HG02571 (cell line): ENCODE measurements around the gene FRMPD4.
"Not testable (repeated sequence)": the region's sequence is repeated elsewhere in the genome, so short reads cannot be mapped to it uniquely, and the experiment has no call there.

ENCODE experiments used
- ATAC-seq: cut with Tn5 transposase; IDR thresholded peaks from one replicate; pipeline ENCODE4 v1.9.1; 2021; ENCODE audit warnings: mild to moderate bottlenecking, moderate library complexity; ENCODE audit not compliant: unreplicated experiment

FRMPD4 gene

DNA sequence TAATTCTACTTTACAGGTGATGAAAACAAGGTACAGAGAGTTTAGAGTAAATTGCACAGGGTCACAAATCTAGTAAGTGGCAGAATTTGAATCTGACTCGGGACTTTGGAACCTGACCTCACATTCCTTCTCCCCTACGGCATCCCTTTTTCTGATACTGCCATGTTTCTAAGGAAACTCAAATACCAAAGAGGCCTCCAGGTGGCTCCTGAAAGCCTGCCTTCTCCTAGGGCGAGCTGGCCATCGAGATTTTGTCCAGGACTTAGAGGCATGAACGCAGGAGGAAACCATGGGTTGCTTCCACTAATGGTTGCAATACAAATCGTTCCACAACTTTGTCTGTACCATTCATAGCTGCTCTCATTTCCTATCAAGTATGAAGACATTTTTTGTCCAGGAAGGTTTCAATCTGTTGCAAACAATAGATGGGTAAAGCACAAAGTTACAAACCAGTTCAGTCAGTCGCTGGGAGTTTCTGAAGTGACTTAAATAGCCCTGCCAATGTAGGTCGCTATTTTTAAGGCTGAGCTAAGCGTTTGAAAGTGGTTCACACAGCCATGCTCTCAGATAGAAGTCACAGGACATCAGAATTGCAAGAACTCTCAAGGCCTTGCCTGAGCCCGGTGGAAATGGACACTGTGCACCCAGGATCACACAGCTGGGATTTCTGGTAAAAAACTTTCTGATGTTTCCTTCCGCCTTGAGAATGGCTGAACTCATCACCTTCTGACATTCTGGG is 356.3 kb downstream of the FRMPD4 start:
- ATAC-seq, result no peak

DNA sequence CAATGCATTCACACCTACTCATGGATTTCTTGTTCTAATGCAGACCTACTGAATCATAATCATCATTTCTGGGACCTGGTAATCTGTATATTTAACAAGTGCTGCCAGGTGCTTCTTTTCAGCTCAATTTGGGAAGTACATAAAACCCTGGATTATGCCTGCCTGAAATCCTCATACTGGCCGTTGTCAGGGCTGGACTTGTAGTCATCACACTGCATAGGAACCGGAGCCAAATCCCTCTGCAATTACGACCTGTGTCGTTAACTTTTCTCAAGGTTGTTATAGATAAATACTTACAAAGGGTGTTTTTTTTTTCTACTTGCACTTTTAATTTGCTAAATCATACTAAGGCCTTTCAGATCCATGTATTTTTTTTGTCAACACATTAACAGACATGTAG is 358.1 kb downstream of the FRMPD4 start:
- ATAC-seq, result no peak

DNA sequence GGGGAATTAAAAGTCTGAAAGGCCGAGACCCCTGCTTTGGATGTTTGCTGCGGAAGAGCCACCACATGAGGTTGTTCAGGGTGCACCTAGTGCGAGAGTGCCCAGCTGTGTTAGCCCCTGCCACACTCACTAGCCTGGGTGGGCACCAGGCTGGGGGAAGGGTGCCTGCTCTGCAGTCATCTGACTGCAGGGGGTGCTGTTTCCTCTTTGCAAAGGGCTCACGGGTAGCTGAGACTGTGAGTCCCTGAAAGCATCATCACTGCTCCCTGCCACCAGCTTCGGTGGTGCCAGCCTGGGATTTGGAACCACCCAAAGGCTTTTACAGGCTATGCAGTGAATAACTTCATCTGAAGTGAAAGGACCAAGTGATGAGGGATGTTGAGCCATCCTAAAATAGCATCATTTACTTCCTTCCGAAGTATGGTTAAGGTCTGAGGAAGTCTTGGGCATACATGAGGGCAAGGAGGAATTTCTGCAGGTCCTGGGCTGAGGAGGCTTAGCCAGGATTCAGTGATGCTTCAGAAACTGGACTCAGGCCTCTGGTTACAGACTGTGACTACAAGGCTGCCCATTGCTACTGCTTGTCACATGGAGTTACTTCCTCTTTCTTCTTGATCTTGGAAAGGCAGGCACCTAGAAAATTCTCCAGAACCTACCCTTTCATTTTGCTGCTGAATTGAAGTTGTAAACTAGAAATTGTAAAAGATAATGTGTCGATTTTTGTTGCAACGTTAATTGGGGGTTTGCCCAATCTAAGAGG is 359.7 kb downstream of the FRMPD4 start:
- no peak for ATAC-seq

DNA sequence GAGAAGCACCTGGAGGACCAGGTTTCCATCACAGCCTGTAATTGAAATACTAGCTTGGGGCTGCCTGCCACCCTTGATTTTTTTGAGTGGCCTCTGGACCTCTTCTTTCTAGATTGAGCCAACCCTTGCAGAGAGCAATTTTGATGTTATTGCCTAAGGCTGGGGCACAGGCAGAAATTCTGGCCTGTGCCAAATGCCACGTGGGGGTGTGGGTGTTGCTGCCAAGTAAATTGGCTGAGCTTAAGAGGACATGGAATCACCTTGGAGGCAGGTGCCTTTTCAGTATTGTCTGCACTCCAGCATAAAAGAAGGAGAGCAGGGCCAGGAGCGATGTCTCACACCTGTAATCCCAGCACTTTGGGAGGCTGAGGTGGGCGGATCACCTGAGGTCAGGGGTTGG is 366.9 kb downstream of the FRMPD4 start:
- ATAC-seq, result no peak

DNA sequence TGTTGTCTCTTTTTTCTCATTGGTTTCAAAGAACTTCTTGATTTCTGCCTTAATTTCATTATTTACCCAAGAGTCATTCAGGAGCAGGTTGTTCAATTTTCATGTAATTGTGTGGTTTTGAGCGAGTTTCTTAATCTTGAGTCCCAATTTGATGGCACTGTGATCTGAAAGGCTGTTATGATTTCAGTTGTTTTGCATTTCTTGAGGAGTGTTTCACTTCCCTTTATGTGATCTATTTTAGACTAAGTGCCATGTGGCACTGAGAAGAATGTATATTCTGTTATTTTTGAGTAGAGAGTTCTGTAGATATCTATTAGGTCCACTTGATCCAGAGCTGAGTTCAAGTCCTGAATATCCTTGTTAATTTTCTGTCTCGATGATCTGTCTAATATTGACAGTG is 377.1 kb downstream of the FRMPD4 start:
- ATAC-seq, result peak; percentile 94

DNA sequence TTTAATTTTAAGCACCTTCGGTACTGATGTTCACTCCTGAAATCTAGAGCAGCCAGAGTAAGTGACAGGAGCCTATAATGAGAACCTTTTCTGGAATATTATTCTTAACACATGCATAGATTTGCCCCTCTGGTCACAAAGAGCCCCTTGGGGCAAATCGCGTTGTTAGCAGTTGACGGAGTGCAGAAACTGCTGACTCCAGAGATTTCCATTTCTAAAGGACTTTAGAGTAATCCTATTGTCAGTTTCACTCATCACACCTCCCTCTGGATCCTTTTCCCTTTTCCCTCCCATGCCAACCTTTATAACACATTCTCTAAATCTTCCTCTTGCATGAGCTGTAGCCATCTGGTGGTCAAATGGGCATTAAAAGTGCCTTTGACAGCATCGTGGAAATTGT is 388.0 kb downstream of the FRMPD4 start:
- no peak for ATAC-seq

DNA sequence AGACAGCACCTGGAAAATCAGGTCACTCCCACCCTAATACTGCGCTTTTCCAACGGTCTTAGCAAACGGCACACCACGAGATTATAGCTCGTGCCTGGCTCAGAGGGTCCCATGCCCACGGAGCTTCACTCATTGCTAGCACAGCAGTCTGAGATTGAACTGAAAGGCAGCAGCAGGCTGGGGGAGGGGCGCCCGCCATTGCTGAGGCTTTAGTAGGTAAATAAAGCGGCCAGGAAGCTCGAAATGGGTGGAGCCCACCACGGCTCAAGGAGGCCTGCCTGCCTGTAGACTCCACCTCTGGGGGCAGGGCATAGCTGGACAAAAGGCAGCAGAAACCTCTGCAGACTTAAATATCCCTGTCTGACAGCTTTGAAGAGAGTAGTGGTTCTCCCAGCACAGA is 399.8 kb downstream of the FRMPD4 start:
- not testable (repeated sequence) for ATAC-seq

DNA sequence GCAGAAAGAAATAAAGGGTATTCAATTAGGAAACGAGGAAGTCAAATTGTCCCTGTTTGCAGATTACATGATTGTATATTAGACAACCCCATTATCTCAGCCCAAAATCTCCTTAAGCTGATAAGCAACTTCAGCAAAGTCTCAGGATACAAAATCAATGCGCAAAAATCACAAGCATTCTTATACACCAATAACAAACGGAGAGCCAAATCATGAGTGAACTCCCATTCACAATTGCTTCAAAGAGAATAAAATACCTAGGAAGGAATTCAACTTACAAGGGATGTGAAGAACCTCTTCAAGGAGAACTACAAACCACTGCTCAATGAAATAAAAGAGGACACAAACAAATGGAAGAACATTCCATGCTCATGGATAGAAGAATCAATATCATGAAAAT is 404.0 kb downstream of the FRMPD4 start:
- ATAC-seq, result not testable (repeated sequence)

DNA sequence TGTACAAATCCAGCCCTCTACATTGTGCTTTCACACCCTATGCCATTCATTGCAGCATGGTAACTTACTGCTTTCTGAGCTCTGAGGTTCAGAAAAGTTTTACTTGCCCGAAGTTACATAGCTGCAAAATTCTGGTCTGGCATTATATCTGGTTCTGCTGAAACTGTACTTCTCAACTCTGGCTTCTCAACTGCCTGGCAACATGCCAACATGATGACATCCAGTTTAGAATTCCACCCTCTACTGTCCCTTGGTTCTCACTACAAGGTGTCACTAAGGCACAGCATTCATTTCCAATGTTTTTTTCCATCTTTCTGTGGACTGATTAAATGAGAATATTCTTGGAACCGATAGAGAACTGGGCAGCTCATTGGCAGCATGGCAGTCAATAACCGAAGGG is 410.1 kb downstream of the FRMPD4 start:
- no peak for ATAC-seq

DNA sequence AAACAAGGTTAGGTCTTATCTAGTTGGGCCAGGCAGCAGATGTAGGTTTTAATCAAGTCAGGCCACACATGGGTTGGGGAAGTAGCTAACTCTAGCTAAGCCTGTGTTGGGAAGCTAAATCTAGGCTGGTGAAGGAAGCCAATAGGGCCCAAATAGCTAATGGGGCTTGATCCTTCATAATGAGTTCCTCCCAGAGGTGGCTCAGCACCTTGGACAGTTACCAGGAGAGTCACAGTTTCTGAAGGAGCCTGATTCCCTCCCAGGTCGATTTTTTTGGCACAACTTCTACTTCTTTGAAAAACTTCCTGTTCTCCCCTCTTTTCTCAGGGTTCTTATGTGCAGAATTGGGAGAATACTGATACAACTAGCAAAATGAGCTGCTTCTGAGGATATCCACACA is 410.5 kb downstream of the FRMPD4 start:
- no peak for ATAC-seq

DNA sequence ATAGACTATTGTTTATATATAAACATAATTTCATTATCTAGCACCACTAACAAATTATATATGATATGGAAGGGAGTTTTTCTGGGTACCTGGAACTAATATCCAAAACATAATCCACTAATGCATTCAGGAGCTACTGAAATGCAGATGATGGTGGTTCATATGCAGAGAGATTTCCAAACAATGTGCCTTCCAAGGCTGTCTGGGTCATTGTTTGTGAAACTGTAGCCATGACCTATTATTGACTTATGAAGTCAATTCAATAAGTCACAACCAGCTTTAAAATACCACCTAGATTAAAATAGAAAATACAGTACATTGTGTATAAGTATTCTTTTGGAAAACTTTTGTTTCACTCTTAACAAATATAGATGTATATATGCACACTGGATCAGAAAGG is 415.9 kb downstream of the FRMPD4 start:
- ATAC-seq, result no peak

DNA sequence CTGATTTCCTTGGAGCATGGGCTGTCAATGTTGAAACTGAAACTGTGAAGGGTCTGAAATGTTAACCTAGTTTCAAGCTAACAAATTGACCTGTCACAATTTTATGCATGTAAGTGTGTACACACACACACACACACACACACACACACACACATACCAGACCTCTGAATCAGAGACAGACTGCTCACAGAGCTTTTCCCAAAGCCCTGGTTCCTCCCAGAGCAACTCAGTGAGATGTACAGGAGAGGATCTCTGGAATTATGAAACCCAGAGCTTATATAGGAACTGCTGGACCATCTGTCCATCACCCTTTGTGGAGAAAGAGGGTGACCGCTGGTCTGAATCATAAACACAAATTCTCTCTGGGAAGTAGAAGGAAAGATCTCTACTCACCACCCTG is 424.8 kb downstream of the FRMPD4 start:
- no peak for ATAC-seq

DNA sequence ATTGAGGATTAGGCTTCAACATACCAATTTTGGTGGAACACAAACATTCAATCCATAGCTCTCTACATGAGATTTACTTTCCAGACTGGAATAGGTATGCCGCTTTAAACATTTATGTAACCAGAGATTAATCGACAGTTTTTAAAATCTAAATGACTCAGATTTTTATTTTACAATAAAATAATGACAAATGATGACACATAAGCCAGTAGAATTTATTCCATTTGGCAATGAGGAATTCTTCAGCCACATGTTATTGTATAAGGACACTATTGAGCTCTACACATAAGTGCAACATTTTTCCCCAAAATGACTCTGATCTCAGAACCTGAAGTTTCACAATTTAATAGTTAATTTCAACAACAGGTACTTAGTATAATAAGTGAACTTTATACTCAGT is 425.9 kb downstream of the FRMPD4 start:
- ATAC-seq, result no peak

DNA sequence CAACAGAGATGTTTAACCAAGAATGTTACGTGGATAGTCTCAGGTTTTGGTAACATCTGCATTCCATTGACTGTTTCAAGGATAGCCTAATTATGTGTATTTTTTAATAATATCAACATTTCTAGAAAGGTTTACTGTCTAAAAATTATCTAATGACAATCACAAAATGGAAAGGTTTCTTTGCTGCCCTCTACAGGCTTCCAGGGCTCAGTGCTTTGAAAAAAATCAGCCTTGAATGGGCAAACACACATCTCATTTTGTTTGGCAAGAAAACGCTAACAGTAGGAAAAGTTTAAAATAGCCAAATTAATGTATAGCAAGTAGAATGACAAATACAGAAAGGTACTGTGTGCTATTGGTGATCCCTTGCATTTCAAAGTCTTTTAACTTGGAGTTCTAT is 429.6 kb downstream of the FRMPD4 start:
- ATAC-seq, result no peak

DNA sequence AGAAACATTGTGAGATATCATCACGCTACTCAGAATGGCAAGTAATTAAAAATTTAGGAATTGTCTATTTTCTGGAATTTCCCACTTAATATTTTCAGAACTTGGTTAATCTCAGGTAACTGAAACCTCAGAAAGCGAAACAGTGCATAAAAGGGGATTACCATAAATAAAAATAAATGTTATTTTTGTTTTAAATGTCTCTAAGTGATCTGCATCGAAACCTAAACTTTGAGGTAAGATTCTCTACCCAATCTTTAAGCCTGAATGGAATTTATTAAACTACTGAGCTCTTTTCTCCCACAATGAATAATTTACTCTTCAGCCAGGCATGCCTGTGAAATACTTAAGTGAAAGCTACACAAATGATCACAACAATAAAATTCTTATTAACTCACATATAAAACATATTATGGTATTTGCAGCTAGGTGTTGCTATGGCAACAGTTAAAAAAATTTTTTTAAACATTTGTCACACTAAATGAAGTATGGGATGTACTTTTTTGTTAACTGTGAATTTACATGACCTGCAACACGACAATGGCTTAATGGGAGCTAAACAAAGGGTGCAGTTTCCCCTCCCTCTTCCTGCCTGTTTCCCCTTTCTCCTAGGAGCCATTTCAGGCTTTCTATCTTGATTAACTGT is 432.7 kb downstream of the FRMPD4 start:
- no peak for ATAC-seq

DNA sequence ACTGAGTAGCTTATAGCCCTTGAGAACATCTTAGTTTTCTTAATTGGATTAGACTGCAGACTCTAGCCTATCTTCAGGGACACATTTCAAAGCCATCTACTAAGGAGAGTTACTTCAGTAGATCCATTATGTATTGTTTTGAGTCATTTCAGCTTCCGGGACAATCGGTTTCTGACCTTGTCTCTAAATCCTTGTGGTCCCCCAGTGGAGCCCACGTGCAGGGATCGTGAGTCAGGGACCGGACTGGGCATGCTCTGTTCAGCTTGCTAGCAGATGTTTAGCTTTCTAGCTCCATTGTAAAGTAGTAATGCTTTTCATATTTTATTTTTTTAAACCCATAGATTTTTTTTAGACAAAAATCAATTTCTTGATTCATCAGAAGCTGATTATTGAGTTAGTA is 441.0 kb downstream of the FRMPD4 start:
- no peak for ATAC-seq

DNA sequence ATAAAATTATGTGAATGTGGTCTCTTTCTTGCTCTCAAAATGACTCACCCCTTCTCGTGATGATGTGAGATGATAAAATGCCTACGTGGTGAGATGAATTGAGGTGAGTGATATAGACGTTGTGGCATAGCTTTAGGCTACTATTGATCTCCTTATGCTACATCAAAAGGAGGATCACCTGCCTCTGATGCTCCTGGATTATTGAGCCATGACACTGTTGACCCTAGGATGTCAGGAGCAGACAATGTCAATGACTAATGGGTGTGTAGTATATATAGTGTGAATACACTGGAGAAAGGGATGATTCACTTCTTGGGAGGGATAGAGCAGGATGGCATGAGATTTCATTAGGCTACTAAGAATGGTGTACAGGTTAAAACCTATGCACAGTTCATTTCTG is 442.3 kb downstream of the FRMPD4 start:
- ATAC-seq, result no peak

DNA sequence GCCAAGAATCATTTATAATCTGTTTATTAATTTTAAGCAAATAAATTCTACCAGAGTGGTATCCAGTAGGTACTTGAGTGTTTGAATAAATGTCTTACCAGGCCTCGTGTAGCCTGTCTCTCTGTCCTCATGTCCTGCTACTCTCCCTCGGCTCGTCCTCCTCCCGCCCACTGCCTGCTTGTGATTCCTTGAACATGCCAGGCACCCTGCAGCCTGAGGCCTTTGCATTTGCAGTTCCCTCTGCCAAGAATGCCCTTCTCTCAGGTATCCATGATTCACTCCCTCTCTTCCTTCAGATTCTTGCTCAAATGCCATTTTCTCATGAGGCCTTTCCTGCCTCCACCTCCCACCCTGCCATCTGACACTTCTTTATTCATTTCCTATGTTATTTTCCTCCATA is 443.3 kb downstream of the FRMPD4 start:
- ATAC-seq, result no peak

DNA sequence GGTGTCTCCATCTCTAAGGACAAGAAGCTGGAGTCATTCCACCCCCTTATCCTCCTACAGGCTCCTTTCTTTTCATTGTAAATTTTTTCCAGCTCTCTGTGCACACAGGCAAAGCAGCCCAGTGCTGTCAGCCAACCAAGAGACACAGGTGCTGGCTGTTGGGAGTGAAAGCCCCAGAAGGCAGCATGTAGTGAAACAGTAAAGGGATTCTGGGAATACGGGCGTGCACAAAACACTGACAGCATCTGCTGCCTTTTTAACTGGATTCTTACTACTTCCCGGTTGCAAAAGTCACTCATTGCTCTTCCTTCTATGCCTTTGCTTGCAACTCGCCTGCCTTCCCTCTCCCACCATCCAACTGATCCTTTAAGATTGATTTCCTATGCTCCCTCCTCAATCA is 444.4 kb downstream of the FRMPD4 start:
- ATAC-seq, result no peak

DNA sequence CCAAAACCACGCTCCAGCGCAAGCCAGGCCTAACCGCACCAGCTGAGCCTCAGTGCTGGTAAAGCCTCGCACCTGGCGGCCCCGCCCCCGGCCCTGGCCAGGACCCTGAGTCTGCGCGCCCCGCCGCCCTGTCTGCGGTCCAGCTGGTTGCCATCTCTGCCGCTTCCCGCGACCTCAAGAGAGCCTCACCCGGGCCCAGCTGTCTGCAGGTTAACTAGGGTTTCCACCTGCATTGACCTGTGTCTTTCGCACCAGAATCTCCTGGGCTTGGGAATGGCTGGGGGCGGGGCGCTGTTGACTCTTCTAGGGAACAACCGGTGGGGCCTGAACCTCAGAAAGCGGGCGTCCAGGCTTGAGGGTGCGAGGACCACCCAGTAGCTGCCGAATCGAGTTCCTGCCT is 445.3 kb downstream of the FRMPD4 start:
- ATAC-seq, result no peak

DNA sequence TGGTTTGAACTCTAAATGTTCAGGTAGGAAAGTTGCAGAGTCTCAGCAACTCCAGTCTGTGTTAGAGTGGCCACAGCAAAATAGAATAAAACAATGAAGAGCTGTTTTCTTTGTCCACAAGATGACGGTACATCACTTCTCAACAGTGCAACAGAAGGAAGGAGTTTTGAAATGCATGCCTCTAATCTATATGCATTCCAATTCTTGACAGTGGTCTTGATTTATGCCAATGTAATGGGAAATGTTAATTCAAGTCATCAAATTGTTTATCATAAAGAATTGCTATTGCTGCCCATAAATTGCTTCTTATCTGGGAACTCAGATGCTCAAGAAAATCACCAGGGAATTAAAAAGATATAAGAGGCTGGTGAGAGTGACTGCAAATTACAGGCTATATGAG is 457.4 kb downstream of the FRMPD4 start:
- no peak for ATAC-seq

DNA sequence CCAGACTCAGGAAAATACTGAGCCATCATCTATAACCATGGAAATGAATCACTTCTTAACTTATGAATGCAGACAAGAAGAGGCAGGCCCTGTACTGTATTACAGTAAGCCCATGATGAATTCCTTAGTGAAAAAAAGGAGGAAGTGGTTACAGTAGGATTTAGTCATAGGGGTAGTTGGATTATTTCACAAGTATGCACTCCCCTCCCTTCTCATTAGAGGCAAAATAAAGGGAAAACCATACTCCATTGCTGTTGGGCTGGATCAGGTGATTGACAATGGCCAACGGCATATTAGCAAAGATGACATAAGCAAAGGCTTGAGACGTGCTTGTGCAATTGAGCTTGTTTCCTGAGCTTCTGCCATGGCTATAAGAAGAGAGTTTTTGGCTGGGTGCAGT is 471.8 kb downstream of the FRMPD4 start:
- ATAC-seq, result no peak
